Gastrocnemius medialis (tissue), 4 donors: ENCODE measurements around the gene SNTG2.

ENCODE experiments used
- POLR2A ChIP-seq, 2 donors: fragments of 450-650 bp; IDR thresholded peaks; one replicate each; pipeline ENCODE4 v1.6.1; 2017; ENCODE audit warnings: antibody characterized with exemption in 2 of 2, mild to moderate bottlenecking in 2 of 2, moderate library complexity in 2 of 2
- TF ChIP-seq, protein P1 (sequence below), 5 experiments: fragments of 450-650 bp in 3 of 5; fragments of 200-600 bp in 2 of 5; sonication (generic) in 2 of 5; IDR thresholded peaks in 4 of 5; conservative IDR thresholded peaks in 1 of 5; 1 replicate in 4 of 5; 2 replicates in 1 of 5; pipeline ENCODE4 v1.5.1; 2016 to 2019; ENCODE audit warnings: antibody characterized with exemption in 5 of 5, mild to moderate bottlenecking in 3 of 5, moderate library complexity in 3 of 5

GRCh38 chr2:937530-937929 lies 13.1 kb upstream of the SNTG2 start:
- TF ChIP-seq, protein P1, sequence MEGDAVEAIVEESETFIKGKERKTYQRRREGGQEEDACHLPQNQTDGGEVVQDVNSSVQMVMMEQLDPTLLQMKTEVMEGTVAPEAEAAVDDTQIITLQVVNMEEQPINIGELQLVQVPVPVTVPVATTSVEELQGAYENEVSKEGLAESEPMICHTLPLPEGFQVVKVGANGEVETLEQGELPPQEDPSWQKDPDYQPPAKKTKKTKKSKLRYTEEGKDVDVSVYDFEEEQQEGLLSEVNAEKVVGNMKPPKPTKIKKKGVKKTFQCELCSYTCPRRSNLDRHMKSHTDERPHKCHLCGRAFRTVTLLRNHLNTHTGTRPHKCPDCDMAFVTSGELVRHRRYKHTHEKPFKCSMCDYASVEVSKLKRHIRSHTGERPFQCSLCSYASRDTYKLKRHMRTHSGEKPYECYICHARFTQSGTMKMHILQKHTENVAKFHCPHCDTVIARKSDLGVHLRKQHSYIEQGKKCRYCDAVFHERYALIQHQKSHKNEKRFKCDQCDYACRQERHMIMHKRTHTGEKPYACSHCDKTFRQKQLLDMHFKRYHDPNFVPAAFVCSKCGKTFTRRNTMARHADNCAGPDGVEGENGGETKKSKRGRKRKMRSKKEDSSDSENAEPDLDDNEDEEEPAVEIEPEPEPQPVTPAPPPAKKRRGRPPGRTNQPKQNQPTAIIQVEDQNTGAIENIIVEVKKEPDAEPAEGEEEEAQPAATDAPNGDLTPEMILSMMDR (IDR thresholded peaks at IDR 0.05 in 4 of 5, conservative IDR thresholded peaks at IDR 0.05 in 1 of 5), result no peak
- no peak for TF ChIP-seq POLR2A (IDR thresholded peaks at IDR 0.05)
